ENCODE measurements around the gene DSCAML1. TPM values are rescaled to one million over a fixed set of nuclear protein-coding genes. Genes with fewer than 3 reads are reported as not detected.

The DSCAML1 gene
- total and polyA plus RNA-seq, 4 experiments from 2014 or later: 1.00 to 1.0 TPM; not detected in 2

GRCh38 chr11:117585631-117586030 lies 211.4 kb downstream of the DSCAML1 start:
- Mint-ChIP-seq H3K4me1 (no peaks in the 10 kb centered on the region), H3K4me3 (no peak overlapping the region), H3K27me3 (peaks cover 15 to 20% of the 10 kb centered on the region in 2 donors), H3K9me3 (no peaks in the 10 kb centered on the region), H3K36me3 (no peaks in the 10 kb centered on the region), H3K27ac (no peak overlapping the region)
- intact Hi-C loops (cut with micrococcal nuclease): no loop called here
- no peak for DNase-seq
- H3K4me1 ChIP-seq (ENCODE audit: insufficient read depth, low read length): no peaks in the 10 kb centered on the region
- H3K27me3 ChIP-seq (ENCODE audit: insufficient read depth, low read length): no peaks in the 10 kb centered on the region
- CTCF ChIA-PET (ENCODE audit: partially characterized antibody): no interaction called here
- POLR2A ChIA-PET (ENCODE audit: partially characterized antibody): no interaction called here
- no peaks in the 10 kb centered on the region for H3K9me3 ChIP-seq (ENCODE audit: control insufficient read depth in 1 of 2, low read length in 2 of 2)
- H3K27ac ChIP-seq (ENCODE audit: low read depth, low read length): no peak overlapping the region
- H3K4me3 ChIP-seq (ENCODE audit: low read length in 2 of 2): no peak overlapping the region
- H3K36me3 ChIP-seq (ENCODE audit: insufficient read depth, low read length): no peaks in the 10 kb centered on the region

GRCh38 chr11:117584056-117584830 lies 212.8 kb downstream of the DSCAML1 start:
- Histone ChIP-seq H3K27me3 (ENCODE audit: insufficient read depth, low read length) (no peaks in the 10 kb centered on the region), H3K27ac (ENCODE audit: low read depth, low read length) (no peak overlapping the region), H3K4me1 (ENCODE audit: insufficient read depth, low read length) (no peaks in the 10 kb centered on the region), H3K36me3 (ENCODE audit: insufficient read depth, low read length) (no peaks in the 10 kb centered on the region), H3K9me3 (ENCODE audit: control insufficient read depth in 1 of 2, low read length in 2 of 2) (no peaks in the 10 kb centered on the region), H3K4me3 (ENCODE audit: low read length in 2 of 2) (no peak overlapping the region)
- CTCF ChIA-PET (ENCODE audit: partially characterized antibody): no interaction called here
- intact Hi-C loops (cut with micrococcal nuclease): no loop called here
- Mint-ChIP-seq H3K4me3 (no peak overlapping the region), H3K4me1 (no peaks in the 10 kb centered on the region), H3K27me3 (peaks cover 18% of the 10 kb centered on the region in 2 donors), H3K9me3 (no peaks in the 10 kb centered on the region), H3K27ac (no peak overlapping the region), H3K36me3 (no peaks in the 10 kb centered on the region)
- DNase-seq: no peak
- POLR2A ChIA-PET (ENCODE audit: partially characterized antibody): no interaction called here

- no peak overlapping the region for H3K4me3 ChIP-seq (ENCODE audit: low read length in 2 of 2)
- POLR2A ChIA-PET (ENCODE audit: partially characterized antibody): no interaction called here
- DNase-seq: no peak
- no peaks in the 10 kb centered on the region for H3K36me3 Mint-ChIP-seq
- intact Hi-C loops (cut with micrococcal nuclease): no loop called here
- CTCF ChIA-PET (ENCODE audit: partially characterized antibody): no interaction called here
- H3K27ac Mint-ChIP-seq: no peak overlapping the region
- H3K27me3 ChIP-seq (ENCODE audit: insufficient read depth, low read length): no peaks in the 10 kb centered on the region
- no peaks in the 10 kb centered on the region for H3K4me1 ChIP-seq (ENCODE audit: insufficient read depth, low read length)
- no peaks in the 10 kb centered on the region for H3K36me3 ChIP-seq (ENCODE audit: insufficient read depth, low read length)
- peaks cover 19 to 22% of the 10 kb centered on the region in 2 donors for H3K27me3 Mint-ChIP-seq
- no peaks in the 10 kb centered on the region for H3K9me3 Mint-ChIP-seq
- no peak overlapping the region for H3K4me3 Mint-ChIP-seq
- no peaks in the 10 kb centered on the region for H3K9me3 ChIP-seq (ENCODE audit: control insufficient read depth in 1 of 2, low read length in 2 of 2)
- no peaks in the 10 kb centered on the region for H3K4me1 Mint-ChIP-seq
- no peak overlapping the region for H3K27ac ChIP-seq (ENCODE audit: low read depth, low read length)
Measured at GRCh38 chr11:117583063-117583801, 213.8 kb downstream of the DSCAML1 start.

- no peaks in the 10 kb centered on the region for H3K27me3 ChIP-seq (ENCODE audit: insufficient read depth, low read length)
- H3K36me3 Mint-ChIP-seq: no peaks in the 10 kb centered on the region
- no peaks in the 10 kb centered on the region for H3K36me3 ChIP-seq (ENCODE audit: insufficient read depth, low read length)
- ChIA-PET POLR2A (ENCODE audit: partially characterized antibody) (no interaction called here), CTCF (ENCODE audit: partially characterized antibody) (no interaction called here)
- no peak overlapping the region for H3K4me3 ChIP-seq (ENCODE audit: low read length in 2 of 2)
- intact Hi-C loops (cut with micrococcal nuclease): no loop called here
- no peak for DNase-seq
- H3K4me1 ChIP-seq (ENCODE audit: insufficient read depth, low read length): no peaks in the 10 kb centered on the region
- no peaks in the 10 kb centered on the region for H3K9me3 ChIP-seq (ENCODE audit: control insufficient read depth in 1 of 2, low read length in 2 of 2)
- no peak overlapping the region for H3K4me3 Mint-ChIP-seq
- peaks cover 19 to 22% of the 10 kb centered on the region in 2 donors for H3K27me3 Mint-ChIP-seq
- H3K27ac Mint-ChIP-seq: no peak overlapping the region
- H3K9me3 Mint-ChIP-seq: no peaks in the 10 kb centered on the region
- H3K27ac ChIP-seq (ENCODE audit: low read depth, low read length): no peak overlapping the region
- no peaks in the 10 kb centered on the region for H3K4me1 Mint-ChIP-seq
Measured at GRCh38 chr11:117582433-117582832, 214.6 kb downstream of the DSCAML1 start.

GRCh38 chr11:117580866-117581265 lies 216.2 kb downstream of the DSCAML1 start:
- Mint-ChIP-seq H3K27me3 (peaks cover 15 to 22% of the 10 kb centered on the region in 2 donors), H3K4me3 (no peak overlapping the region), H3K27ac (no peak overlapping the region), H3K9me3 (no peaks in the 10 kb centered on the region), H3K36me3 (no peaks in the 10 kb centered on the region), H3K4me1 (no peaks in the 10 kb centered on the region)
- intact Hi-C loops (cut with micrococcal nuclease): no loop called here
- Histone ChIP-seq H3K4me3 (ENCODE audit: low read length in 2 of 2) (no peak overlapping the region), H3K4me1 (ENCODE audit: insufficient read depth, low read length) (no peaks in the 10 kb centered on the region), H3K9me3 (ENCODE audit: control insufficient read depth in 1 of 2, low read length in 2 of 2) (no peaks in the 10 kb centered on the region), H3K27ac (ENCODE audit: low read depth, low read length) (no peak overlapping the region), H3K27me3 (ENCODE audit: insufficient read depth, low read length) (no peaks in the 10 kb centered on the region), H3K36me3 (ENCODE audit: insufficient read depth, low read length) (no peaks in the 10 kb centered on the region)
- ChIA-PET CTCF (ENCODE audit: partially characterized antibody) (no interaction called here), POLR2A (ENCODE audit: partially characterized antibody) (no interaction called here)
- no peak for DNase-seq

GRCh38 chr11:117579161-117579560 lies 217.9 kb downstream of the DSCAML1 start:
- H3K27me3 Mint-ChIP-seq: peaks cover 8 to 19% of the 10 kb centered on the region in 2 donors
- H3K4me3 Mint-ChIP-seq: no peak overlapping the region
- no peaks in the 10 kb centered on the region for H3K4me1 ChIP-seq (ENCODE audit: insufficient read depth, low read length)
- H3K36me3 ChIP-seq (ENCODE audit: insufficient read depth, low read length): no peaks in the 10 kb centered on the region
- no peak overlapping the region for H3K4me3 ChIP-seq (ENCODE audit: low read length in 2 of 2)
- no peak overlapping the region for H3K27ac Mint-ChIP-seq
- no peaks in the 10 kb centered on the region for H3K9me3 Mint-ChIP-seq
- H3K9me3 ChIP-seq (ENCODE audit: control insufficient read depth in 1 of 2, low read length in 2 of 2): no peaks in the 10 kb centered on the region
- H3K27me3 ChIP-seq (ENCODE audit: insufficient read depth, low read length): no peaks in the 10 kb centered on the region
- no peaks in the 10 kb centered on the region for H3K36me3 Mint-ChIP-seq
- DNase-seq: no peak
- CTCF ChIA-PET (ENCODE audit: partially characterized antibody): no interaction called here
- no peak overlapping the region for H3K27ac ChIP-seq (ENCODE audit: low read depth, low read length)
- no peaks in the 10 kb centered on the region for H3K4me1 Mint-ChIP-seq
- POLR2A ChIA-PET (ENCODE audit: partially characterized antibody): no interaction called here
- intact Hi-C loops (cut with micrococcal nuclease): no loop called here

GRCh38 chr11:117575856-117576255 lies 221.2 kb downstream of the DSCAML1 start:
- DNase-seq: no peak
- H3K27ac ChIP-seq (ENCODE audit: low read depth, low read length): no peak overlapping the region
- Mint-ChIP-seq H3K27ac (no peak overlapping the region), H3K27me3 (peaks cover 3 to 10% of the 10 kb centered on the region in 2 donors), H3K4me1 (no peaks in the 10 kb centered on the region), H3K36me3 (no peaks in the 10 kb centered on the region), H3K9me3 (no peaks in the 10 kb centered on the region), H3K4me3 (no peak overlapping the region)
- intact Hi-C loops (cut with micrococcal nuclease): no loop called here
- ChIA-PET CTCF (ENCODE audit: partially characterized antibody) (no interaction called here), POLR2A (ENCODE audit: partially characterized antibody) (no interaction called here)
- H3K9me3 ChIP-seq (ENCODE audit: control insufficient read depth in 1 of 2, low read length in 2 of 2): no peaks in the 10 kb centered on the region
- no peaks in the 10 kb centered on the region for H3K4me1 ChIP-seq (ENCODE audit: insufficient read depth, low read length)
- no peak overlapping the region for H3K4me3 ChIP-seq (ENCODE audit: low read length in 2 of 2)
- no peaks in the 10 kb centered on the region for H3K27me3 ChIP-seq (ENCODE audit: insufficient read depth, low read length)
- H3K36me3 ChIP-seq (ENCODE audit: insufficient read depth, low read length): no peaks in the 10 kb centered on the region
